ENCODE results near the gene FADS6. TPM values are rescaled to one million over a fixed set of nuclear protein-coding genes. Genes with fewer than 3 reads are reported as not detected.

Gene FADS6
- total and polyA plus RNA-seq, 12 donors, result 0.92 to 15.3 (median 6.0) TPM

- TF ChIP-seq CTCF (IDR thresholded peaks at IDR 0.05), result no peak
- Histone ChIP-seq H3K27me3 (no peaks in the 10 kb centered on the region), H3K36me3 (replicated peaks in 1 of 2) (peaks cover 0 to 9% of the 10 kb centered on the region in 2 donors), H3K4me3 (peak overlapping the region in 1 of 4 donors; percentile 35), H3K27ac (no peak overlapping the region), H3K9me3 (replicated peaks in 1 of 3) (no peaks in the 10 kb centered on the region), H3K4me1 (replicated peaks in 1 of 2) (peaks cover 6 to 35% of the 10 kb centered on the region in 2 donors)
- WGBS, 4 donors, result 19 to 26% (median 24%) methylated on average over 19 to 44 of the region's 44 CpGs
- intact Hi-C loops (cut with DNase I), result loop anchor here (5.0 kb wide), 3 partner anchors 68 to 118 kb away; partner anchors contain the start of gene NHERF1 (in 1 of the 2)
- peak in 1 of 7 donors; percentile 40 for DNase-seq
These were observed 33.1 kb downstream of the FADS6 start for GRCh38 chr17:74860229-74860871.

- Histone ChIP-seq H3K27ac (no peak within 1 kb of the TSS), H3K9me3 (replicated peaks in 1 of 3) (no peaks in the 10 kb centered on the region), H3K4me1 (replicated peaks in 1 of 2) (peaks cover 6 to 28% of the 10 kb centered on the region in 2 donors), H3K27me3 (no peaks in the 10 kb centered on the region), H3K36me3 (replicated peaks in 1 of 2) (peaks cover 0 to 9% of the 10 kb centered on the region in 2 donors), H3K4me3 (peak within 1 kb of the TSS in 1 of 4 donors; percentile 35)
- intact Hi-C loops (cut with DNase I), result loop anchor here (5.0 kb wide), 3 partner anchors 67 to 117 kb away; partner anchors contain the start of gene NHERF1 (in 1 of the 2)
- peak in 4 of 7 donors; percentile 44 to 63 (median 52) for DNase-seq
- no peak for TF ChIP-seq POLR2A (IDR thresholded peaks at IDR 0.05)
- TF ChIP-seq CTCF (IDR thresholded peaks at IDR 0.05), result peak in 2 of 6 experiments; percentile 48 to 49
- 10 to 41% (median 19%) methylated on average over 7 to 72 of the region's 72 CpGs for WGBS, 4 donors
These were observed 33.8 kb downstream of the FADS6 start, which contains the start of gene GRIN2C for GRCh38 chr17:74859459-74860228. TSS of gene GRIN2C (minus strand) at chr17:74859885. CDS start at chr17:74855092, 4,793 bp downstream.

GRCh38 chr17:74858672-74859458 is 34.6 kb downstream of the FADS6 start:
- Histone ChIP-seq H3K27me3 (no peaks in the 10 kb centered on the region), H3K4me3 (no peak overlapping the region), H3K9me3 (replicated peaks in 1 of 3) (no peaks in the 10 kb centered on the region), H3K36me3 (replicated peaks in 1 of 2) (peaks cover 0 to 2% of the 10 kb centered on the region in 2 donors), H3K27ac (no peak overlapping the region), H3K4me1 (replicated peaks in 1 of 2) (peaks cover 6 to 25% of the 10 kb centered on the region in 2 donors)
- DNase-seq, result no peak
- TF ChIP-seq POLR2A (IDR thresholded peaks at IDR 0.05) (no peak), CTCF (IDR thresholded peaks at IDR 0.05) (no peak)
- 66 to 72% (median 70%) methylated on average over 7 to 12 of the region's 12 CpGs for WGBS, 4 donors
- intact Hi-C loops (cut with DNase I), result no loop called here

- DNase-seq, result no peak
- 62 to 73% (median 70%) methylated on average over 4 of the region's 4 CpGs for WGBS, 4 donors
- intact Hi-C loops (cut with DNase I), result no loop called here
- no peaks in the 10 kb centered on the region for H3K9me3 ChIP-seq (replicated peaks in 1 of 3)
- H3K36me3 ChIP-seq (replicated peaks in 1 of 2), result no peaks in the 10 kb centered on the region
- peaks cover 6 to 19% of the 10 kb centered on the region in 2 donors for H3K4me1 ChIP-seq (replicated peaks in 1 of 2)
- no peak overlapping the region for H3K4me3 ChIP-seq
- no peaks in the 10 kb centered on the region for H3K27me3 ChIP-seq
- no peak for TF ChIP-seq CTCF (IDR thresholded peaks at IDR 0.05)
- no peak for TF ChIP-seq POLR2A (IDR thresholded peaks at IDR 0.05)
- H3K27ac ChIP-seq, result no peak overlapping the region
These were observed 36.2 kb downstream of the FADS6 start for GRCh38 chr17:74857191-74857590.
